ENCODE data around the gene SCN4B. TPM values are rescaled to one million over a fixed set of nuclear protein-coding genes. Genes with fewer than 3 reads are reported as not detected.

SCN4B gene
- total RNA-seq, 1 experiment from 2014 or later, result 1.6 TPM

GRCh38 chr11:118090545-118091162 lies 62.0 kb downstream of the SCN4B start:
- no peak overlapping the region for H3K27ac ChIP-seq (ENCODE audit: insufficient read length, low read depth, low read length)
- H4K5ac ChIP-seq (ENCODE audit: insufficient read length, low read depth, low read length), result no peak overlapping the region
- H3K36me3 Mint-ChIP-seq (ENCODE audit: insufficient read depth in 1 of 3, low read depth in 3 of 3), result peaks cover 0 to 4% (median 0%) of the 10 kb centered on the region in 3 experiments; a peak in 2 of 7 replicates
- H2BK5ac ChIP-seq (ENCODE audit: insufficient read length, low read length), result no peak overlapping the region
- H3K27me3 ChIP-seq (ENCODE audit: insufficient read depth, low read length), result no peaks in the 10 kb centered on the region; the same call in 1 of the 2 replicates
- no peak overlapping the region for H2BK120ac ChIP-seq (ENCODE audit: low read depth, low read length, poor library complexity, severe bottlenecking)
- H4K20me1 ChIP-seq (ENCODE audit: control insufficient read depth, insufficient read depth, insufficient read length), result no peaks in the 10 kb centered on the region
- no peak overlapping the region for H2BK20ac ChIP-seq (ENCODE audit: low read depth, low read length, poor library complexity, severe bottlenecking)
- H3K4me3 Mint-ChIP-seq, result no peak overlapping the region
- H2AFZ ChIP-seq (ENCODE audit: low read length), result no peak overlapping the region
- no peak overlapping the region for H3K14ac ChIP-seq (ENCODE audit: insufficient read depth, low read length)
- H3T11ph ChIP-seq (ENCODE audit: low read length), result no peak overlapping the region
- H3K4ac ChIP-seq (ENCODE audit: low read depth, low read length), result no peak overlapping the region
- H3K79me2 ChIP-seq (ENCODE audit: insufficient read depth, low read length), result no peaks in the 10 kb centered on the region
- no peaks in the 10 kb centered on the region for H3K9me3 ChIP-seq (ENCODE audit: control insufficient read depth, low read depth, low read length)
- no peak overlapping the region for H3K18ac ChIP-seq (ENCODE audit: insufficient read length, low read depth, low read length)
- no peak overlapping the region for H2BK15ac ChIP-seq (ENCODE audit: low read depth, low read length)
- no peak overlapping the region for H2AK5ac ChIP-seq (ENCODE audit: insufficient read length, low read length)
- peaks cover 18% of the 10 kb centered on the region for H3K27me3 Mint-ChIP-seq (ENCODE audit: low read depth)
- no peaks in the 10 kb centered on the region for H3K4me1 ChIP-seq (ENCODE audit: insufficient read depth, low read length)
- no peak overlapping the region for H4K91ac ChIP-seq (ENCODE audit: insufficient read length, low read depth, low read length)
- no peak overlapping the region for H3K9ac ChIP-seq (ENCODE audit: extremely low read depth, insufficient read length, low read length)
- no peak for TF ChIP-seq CTCF (conservative IDR thresholded peaks at IDR 0.05)
- H3K23me2 ChIP-seq (ENCODE audit: insufficient read length, low read depth, low read length, poor library complexity, severe bottlenecking), result no peaks in the 10 kb centered on the region
- H3K4me1 Mint-ChIP-seq, result peaks cover 0 to 14% of the 10 kb centered on the region in 2 experiments; a peak in 3 of 4 replicates
- no peak overlapping the region for H3K23ac ChIP-seq (ENCODE audit: insufficient read length, low read depth, low read length)
- no peak overlapping the region for H3K27ac Mint-ChIP-seq
- H3K4me2 ChIP-seq (ENCODE audit: insufficient read depth, insufficient read length, low read length), result no peak overlapping the region
- H4K8ac ChIP-seq (replicated peaks; ENCODE audit: insufficient read length, low read depth, low read length), result no peak overlapping the region
- H3K79me1 ChIP-seq (ENCODE audit: insufficient read depth, low read depth, low read length, poor library complexity, severe bottlenecking), result no peaks in the 10 kb centered on the region
- H3K9me3 Mint-ChIP-seq, result peaks cover 0 to 9% of the 10 kb centered on the region in 2 experiments; a peak in 3 of 5 replicates
- WGBS (ENCODE audit: extremely low coverage, insufficient read length, low lambda C conversion rate), result no CpG with 5 or more reads among the region's 7 CpGs
- no peak overlapping the region for H3K56ac ChIP-seq (ENCODE audit: insufficient read length, low read depth, low read length)
- no peak overlapping the region for H2BK12ac ChIP-seq (ENCODE audit: insufficient read length, low read depth, low read length)
- DNase-seq, result no peak
